GM18498 (cell line): ENCODE data around the gene NEK11.

Experiments used
- ATAC-seq: cut with Tn5 transposase; IDR thresholded peaks from one replicate; pipeline ENCODE4 v1.9.1; 2021; ENCODE audit warnings: mild to moderate bottlenecking, moderate library complexity; ENCODE audit not compliant: unreplicated experiment

Gene NEK11

DNA sequence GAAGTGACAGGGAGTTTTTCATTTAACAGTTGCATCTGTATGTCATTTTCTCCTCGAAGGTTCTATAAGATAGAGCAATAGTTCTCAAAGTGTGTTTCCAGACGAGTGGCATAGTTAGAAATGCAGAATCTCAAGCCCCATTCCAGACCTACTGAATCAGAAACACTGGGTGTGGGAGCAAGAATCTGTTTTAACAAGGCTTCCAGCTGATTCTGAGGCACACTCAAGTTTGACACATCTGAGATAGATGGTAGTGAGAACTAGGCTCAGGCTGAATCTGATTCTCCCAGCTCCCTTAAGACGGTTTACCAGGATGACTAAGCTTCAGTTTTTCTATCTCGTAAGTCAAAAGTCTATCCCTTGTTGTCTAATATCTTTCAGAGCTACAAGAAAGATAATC is 195.1 kb downstream of the NEK11 start:
- no peak for ATAC-seq

DNA sequence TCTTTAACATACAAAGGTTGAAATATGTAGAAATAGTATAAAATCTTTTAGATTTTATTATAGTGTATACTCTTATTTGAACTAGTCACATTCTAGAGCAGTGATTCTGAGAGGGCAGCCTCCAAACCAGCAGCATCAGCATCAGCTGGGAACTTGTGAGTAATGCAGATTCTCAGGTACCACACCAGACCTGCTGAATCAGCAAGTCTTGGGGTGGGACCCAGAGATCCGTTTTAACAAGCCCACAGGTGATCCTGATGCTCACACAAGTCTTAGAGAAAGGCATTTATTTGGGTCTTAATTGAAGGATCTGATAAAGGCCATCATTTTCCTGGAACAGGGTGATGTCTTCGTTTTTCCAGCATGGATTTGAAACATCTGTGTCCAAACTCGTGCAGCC is 195.9 kb downstream of the NEK11 start:
- ATAC-seq, result no peak

DNA sequence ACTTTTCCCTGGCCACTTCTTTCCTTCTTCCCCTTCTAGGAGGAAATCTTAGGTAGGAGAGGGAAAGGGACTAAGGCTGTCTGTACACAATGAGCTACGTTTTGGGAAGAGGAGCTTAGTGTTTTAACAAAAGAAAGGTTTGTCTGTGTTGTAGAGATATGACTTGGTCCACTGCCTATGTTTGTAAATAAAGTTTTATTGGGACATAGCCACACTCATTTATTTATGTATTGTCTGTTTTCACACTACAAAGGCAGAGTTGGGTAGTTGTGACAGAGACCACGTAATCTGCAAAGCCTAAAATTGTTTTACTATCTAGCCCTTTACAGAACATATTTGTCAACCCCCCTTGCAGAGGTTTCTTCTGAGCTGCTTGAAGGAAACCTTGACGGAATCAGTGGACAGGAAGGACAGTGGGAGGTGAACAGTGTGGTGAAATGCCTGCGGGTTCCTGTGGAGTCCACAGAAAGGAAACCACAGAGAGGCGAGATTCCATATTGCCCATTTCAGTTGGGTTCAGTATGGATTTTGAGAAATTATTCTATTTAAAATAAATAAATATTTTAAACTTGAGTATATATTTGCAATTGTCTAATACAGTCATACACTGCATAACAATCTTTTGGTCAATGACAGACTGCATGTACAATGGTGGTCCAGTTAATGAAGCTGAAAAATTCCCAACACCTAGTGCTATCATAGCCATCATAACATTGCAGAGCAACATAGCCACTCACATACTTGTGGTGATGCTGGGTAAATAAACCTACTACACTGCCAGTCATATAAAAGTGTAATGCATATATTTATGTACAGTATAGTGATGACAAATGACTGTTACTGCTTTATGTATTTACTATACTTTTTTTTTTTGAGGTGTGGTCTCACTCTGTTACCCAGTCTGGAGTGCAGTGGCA is 197.0 kb downstream of the NEK11 start:
- no peak for ATAC-seq

DNA sequence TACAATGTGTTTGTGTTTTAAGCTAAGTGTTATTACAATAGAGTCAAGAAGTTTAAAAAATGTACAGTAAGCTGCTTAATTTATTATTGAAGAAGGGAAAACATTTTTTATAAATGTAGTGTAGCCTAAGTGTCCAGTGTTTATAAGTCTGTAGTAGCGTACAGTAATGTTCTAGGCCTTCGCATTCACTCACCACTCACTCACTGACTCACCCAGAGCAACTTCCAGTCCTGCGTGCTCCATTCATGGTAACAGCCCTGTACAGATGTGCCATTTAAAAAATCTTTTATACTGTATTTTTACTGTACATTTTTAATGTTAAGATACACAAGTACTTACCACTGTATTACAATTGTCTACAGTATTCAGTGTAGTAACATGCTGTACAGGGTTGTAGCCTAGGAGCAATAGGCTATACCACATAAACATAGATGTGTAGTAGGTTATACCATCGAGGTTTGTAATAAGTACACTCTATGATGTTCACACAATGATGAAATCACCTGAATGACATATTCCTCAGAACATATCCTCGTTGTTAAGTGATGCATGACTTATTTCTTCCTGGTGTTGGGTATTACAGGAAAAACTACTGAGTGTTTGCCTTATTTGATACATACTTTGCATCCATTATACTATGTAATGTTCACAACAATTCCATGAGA is 198.3 kb downstream of the NEK11 start:
- no peak for ATAC-seq

DNA sequence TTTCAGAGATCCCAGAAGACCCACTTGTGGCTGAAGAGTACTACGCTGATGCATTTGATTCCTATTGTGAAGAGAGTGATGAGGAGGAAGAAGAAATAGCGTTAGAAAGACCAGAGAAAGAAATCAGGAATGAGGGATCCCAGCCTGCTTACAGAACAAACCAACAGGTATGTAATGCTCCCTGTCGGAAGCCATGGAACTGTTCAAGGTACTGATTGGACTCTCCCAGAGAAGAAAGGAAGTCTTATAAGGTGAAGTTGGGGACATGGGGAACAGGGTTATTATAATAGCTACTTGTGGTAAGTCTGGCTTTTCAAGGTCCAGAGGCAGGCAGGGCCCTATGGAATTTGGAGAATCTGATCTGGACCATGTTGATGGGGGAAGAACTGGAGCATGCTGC is 201.8 kb downstream of the NEK11 start:
- ATAC-seq, result no peak

DNA sequence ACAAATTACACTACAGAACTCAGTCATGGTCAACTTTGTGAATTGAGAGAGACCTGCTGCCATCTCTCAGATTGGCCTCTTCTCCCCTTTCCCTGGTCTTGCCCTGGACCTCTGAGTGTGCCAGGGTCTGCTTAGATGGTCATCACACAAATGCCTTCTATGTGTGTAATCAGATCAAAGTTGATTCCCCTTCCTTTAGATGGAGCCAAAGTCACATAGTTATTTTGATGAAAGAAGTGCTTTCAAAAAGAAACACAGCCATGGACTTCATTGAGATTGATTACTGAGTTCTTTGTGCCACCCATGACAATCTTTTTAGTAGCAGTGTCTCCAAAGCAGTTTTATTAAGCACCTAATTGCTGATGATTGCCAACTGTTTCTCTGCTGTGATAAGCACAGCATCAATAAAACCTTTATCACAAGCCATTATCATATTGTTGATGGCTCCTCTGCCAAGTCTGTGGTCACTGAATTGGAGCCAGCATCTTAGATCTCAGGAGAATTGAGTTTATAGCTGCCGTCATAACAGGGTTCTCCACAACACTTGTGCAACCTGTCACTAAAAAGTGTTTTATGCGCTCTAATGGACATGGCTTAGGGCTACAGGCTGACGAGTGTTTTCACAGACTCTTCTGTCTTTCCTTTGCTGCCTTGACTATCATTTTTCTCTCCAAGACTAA is 205.2 kb downstream of the NEK11 start:
- ATAC-seq, result no peak

DNA sequence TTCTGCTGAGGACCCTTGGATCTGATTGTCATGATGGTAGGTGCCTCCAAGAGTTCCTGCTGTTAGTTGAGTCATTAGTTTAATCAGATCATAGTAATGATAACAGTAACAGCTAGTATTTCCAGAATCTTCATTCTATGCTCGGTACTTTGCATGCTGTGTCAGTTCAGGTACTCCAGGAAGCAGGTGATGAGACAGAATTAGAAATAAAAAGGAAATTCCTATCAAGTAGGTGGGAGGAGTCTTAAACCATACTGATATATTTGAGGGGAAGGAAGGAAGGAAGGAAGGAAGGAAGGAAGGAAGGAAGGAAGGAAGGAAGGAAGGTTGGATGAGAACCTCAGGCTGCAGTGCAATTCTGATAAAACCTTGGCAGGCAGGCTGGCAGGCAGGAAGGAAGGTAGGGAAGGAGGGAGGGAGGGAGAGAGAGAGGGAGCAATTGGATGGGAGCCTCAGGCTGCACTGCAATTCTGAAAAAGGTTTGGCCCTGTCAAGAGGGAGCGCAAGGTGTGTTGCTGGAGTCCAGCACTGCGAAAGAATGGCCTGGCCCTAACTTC is 206.1 kb downstream of the NEK11 start:
- ATAC-seq, result no peak

DNA sequence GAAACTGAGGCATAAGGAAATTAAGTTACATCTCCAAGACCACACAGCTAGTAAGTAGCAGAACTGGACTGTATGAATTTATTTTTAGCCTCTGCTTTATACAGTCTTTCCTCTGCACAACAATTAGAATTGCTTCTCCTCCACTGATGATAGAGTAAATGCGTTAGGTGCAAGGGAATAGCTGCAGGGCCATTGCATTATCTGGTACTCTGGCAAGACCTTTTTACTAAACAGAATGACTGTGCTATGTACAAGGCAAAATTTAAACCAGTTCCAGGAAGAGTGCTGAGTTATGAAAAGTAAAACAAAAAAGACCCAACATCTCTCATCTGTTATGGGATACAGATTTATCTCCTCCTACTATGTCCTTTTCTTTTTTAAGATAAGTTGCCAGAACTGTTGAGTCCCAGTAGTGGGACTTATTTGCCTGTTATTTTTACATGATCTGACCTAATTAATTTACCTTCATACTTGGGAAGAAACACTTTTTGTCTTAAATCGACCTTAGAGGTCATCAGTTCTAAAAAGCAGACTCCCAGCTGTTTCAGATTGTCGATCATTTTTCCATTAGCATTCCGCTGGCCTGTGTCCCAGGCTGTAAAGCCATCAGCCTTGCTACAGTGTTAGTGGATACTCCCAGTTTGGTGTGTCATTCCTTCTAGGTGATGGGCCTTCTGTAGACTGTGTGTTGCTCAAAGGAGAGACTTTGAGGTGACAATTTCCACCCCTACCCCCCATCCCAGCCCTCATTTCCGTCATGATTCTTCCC is 207.4 kb downstream of the NEK11 start:
- no peak for ATAC-seq

DNA sequence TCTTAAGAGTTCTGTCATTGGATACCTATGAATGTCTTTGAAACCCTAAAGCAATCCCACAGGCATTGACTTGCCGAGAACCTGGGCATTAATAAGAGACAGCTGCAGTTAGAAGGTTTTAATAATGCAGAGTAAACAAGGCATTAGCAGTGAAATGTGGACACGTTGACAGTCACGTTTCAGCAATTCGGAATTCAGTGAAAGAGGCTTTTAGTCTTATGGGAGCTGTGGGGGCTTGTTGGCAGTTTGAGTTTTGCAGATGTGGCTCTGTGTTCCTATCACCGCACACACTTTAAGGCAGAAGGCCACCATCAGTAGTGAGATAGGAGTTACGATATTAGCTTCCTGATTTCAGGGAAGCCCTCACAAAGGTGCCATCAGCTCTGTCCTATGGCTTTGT is 209.7 kb downstream of the NEK11 start:
- ATAC-seq, result no peak

DNA sequence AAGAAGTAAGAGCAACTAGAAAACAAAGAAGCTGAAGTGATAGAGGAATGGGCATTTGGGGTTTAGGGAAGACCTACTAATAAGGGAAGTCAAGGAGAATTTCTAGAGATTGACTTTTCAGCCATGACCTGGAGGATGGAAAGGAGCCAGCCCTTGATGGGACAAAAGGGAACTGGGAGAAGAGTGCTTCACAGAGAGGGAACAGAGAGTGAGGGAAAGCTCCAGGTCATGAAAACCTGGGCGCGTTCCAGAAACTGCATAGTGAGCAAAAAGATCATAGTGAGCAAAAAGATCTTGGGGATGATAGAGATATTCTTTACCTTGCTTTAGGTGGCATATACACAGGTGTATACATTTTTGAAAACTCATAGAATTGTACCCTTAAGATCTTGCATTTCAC is 211.8 kb downstream of the NEK11 start:
- no peak for ATAC-seq

DNA sequence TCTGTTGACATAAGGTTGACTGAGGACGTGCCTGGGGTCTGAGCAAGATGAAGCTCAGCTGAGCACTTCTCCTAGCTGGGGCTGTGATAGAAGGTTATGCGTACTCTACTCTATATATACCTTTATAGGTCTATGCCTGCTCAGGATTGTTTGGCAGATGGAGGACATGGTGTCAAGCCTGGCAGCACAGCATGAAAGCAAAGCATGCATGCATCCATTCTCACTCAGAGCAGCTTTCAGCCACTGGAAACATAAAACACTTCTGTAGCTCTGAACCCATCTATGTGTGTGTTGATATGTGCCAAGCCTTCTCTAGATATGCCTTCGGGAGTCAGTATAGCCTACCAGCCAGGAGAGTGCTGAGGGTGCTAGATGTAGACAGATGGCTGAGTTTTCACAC is 212.6 kb downstream of the NEK11 start:
- ATAC-seq, result no peak

DNA sequence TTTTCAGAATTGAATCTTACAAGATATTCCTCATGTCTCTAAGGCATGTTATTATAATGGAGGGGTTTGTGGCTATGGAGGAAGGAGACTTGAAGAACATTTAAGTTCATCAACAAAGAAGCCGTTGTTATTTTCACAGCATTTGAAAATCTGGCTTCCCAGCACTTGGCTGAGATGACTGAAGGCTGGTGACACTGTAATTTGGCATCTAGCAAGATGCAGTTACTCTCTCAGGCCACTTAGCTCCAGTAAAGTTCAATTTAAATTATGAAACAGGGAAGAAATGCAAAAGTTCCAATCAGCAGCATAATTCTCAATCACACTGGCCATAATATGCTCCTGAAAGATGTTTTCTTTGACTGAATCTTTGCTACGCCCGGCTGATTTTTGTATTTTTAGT is 215.5 kb downstream of the NEK11 start:
- no peak for ATAC-seq

DNA sequence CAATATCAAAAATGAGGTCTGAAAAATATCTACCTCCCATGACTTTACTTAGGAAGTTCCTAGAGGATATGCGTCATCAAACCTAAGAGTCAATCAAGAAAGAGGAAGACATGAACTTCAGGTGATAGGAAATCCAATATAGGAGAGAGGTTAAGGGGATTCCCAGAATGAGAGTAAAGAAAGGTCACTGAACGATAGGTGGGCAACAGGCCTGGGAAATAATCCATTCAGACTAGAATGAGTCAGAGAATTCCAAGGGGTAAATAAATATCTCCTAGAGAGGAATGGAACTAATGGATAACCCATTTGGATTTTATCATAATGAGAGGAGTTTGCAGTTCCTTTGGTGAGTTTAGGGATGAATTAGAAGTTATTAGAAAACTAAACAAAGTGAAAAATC is 223.8 kb downstream of the NEK11 start:
- no peak for ATAC-seq

DNA sequence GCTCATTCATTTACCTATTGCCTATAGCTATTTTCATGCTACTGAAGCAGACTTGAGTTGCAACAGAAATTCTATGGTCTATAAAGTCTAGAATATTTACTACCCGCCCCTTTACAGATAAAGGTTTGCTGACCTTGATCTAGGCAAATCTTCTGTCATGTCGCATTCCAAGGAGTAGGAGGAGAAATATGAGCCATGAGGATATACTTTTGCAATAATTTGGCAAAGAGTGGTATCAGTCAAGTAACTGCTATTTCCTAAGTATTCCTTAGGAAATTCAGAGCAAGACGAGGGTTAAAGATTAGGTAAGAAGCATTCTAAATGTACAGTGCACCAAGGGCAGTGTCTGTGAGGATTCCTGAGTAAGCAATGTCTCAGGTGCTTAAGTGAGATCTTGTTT is 233.8 kb downstream of the NEK11 start:
- ATAC-seq, result no peak

DNA sequence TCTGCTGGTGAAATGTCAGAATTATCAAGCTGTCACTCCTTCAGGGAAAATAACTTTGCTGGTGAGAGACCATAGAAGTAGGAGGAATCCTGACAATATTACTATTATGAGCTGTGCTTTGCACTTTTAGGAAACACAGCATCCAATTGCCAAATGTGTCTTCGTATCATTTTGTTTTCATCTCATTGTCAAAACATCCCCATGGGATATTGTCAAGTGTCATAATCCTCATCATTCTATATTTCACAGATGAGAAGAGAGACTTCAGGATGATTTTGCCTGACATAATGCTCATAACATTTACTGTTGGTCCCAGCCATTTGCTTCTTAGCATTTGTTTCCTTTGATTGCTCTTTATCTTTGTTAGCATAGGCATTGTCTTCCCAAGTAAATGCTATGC is 234.4 kb downstream of the NEK11 start:
- ATAC-seq, result no peak

DNA sequence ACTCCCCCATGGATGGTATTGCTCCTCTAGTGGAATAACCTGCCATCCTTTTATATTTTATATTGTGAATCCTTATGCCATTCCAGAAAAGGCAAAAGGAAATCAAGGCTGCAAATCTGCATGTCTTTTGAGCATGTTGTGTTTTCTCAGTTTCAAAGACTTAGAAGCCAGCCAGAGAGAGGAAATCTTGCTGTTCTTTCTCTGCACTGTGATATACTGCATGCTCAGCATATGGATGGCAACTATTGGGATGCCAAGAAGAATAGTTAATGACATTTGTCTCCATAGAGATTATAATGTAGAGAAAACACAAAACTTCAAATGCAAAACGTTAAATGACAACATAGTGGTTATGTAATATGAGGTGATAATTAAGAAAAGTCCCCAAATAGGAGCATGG is 248.9 kb downstream of the NEK11 start:
- no peak for ATAC-seq

DNA sequence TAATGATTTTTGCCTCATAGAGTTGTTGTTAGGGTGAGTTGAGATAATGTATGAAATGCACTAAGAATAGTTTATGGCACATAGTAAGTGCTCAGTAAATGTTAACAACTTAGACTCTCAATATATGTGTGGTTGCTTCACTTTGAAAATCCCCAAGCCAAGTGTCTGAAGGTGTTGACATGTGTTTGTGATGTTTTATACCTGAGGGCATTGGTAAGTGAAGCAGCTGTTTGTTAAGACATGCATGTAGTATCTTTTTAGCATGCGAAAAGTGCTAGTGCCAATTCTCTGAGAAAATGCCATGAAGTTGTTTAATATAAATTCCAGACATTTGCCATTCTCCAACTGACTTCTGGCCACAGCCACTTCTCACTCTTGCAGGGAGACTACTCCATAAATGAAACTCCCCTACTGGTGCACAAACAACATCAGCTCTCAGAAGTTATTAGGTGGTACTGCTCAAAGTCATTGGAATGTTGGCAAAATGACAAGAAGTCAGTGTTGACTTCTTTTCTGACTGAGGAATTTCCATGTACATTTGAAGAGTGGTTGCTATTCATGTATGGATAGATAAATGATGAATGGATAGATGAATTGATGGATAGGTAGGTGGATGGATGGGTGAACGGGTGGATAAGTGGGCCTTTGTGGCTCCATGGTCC is 251.3 kb downstream of the NEK11 start:
- ATAC-seq, result no peak

DNA sequence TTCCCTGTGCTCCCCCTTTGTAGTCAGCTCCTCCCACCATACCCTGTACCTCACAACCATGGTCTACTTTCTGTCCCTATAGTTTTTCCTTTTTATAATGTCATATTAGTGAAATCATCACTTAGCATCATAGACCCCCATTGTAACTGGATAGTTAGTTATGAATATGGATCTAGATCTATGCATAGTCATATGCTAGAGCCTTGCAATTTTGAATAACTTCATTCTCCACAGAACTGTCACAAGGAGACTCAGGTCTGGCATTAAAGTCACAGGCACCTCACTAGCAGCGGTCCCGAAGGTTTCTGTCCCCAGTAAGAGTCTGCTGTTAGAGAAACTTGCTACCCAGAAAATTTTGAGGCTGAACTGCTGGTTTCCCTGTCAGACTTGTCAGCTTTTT is 252.9 kb downstream of the NEK11 start:
- ATAC-seq, result no peak

DNA sequence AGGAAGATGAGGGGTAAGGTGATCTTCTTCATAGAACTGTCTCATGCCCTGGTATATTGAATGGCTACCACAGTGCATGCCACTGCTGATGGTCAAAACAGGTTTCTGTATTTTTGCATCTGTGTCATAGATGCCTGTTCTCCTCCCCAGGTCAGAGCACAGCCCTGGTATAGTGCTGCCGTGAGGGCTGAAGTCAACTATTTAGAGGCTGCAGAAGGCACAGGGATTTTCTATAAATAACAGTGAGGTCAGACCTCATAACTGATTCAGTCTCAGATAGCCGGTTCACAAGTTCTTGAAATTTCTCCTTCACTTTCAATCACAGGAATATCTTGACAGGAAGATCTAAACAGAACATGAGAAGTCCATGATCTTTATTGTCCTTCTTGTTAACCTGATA is 255.7 kb downstream of the NEK11 start:
- no peak for ATAC-seq

DNA sequence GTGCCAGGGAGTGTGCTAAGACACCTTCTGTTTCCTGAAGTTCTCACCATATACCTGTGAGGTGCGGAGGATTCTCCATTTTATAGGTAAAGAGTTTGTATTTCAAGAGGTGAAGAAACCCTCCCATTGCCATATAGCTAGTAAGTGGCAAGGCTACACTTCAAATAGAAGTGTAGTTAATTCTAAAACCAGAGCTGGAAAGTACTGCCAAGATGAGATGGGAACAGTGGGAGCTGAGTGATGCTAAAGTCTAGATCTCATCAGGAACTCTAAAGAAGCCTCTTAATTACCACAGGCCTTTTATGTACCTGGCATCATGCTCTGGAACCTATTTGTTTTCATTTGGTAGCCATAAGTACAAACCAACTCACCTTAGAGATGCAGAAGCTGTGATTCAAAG is 256.3 kb downstream of the NEK11 start:
- no peak for ATAC-seq
